BLaER1 (cell line): ENCODE measurements around the gene LRRC27.

ENCODE experiments used
- H3K27ac ChIP-seq: shearing (Covaris generic); formaldehyde crosslinking; 2 replicates; pipeline ENCODE4 v1.8.1; 2022
- H3K27me3 ChIP-seq: shearing (Covaris generic); formaldehyde crosslinking; 2 replicates; pipeline ENCODE4 v1.8.1; 2022
- H3K36me3 ChIP-seq: shearing (Covaris generic); formaldehyde crosslinking; 2 replicates; pipeline ENCODE4 v1.8.1; 2022
- H3K4me1 ChIP-seq: shearing (Covaris generic); formaldehyde crosslinking; 2 replicates; pipeline ENCODE4 v1.8.1; 2022
- H3K4me2 ChIP-seq: shearing (Covaris generic); formaldehyde crosslinking; 2 replicates; pipeline ENCODE4 v1.8.1; 2022
- H3K4me3 ChIP-seq: shearing (Covaris generic); formaldehyde crosslinking; 2 replicates; pipeline ENCODE4 v1.8.1; 2022
- H3K9ac ChIP-seq: shearing (Covaris generic); formaldehyde crosslinking; 2 replicates; pipeline ENCODE4 v1.8.1; 2022
- H3K9me3 ChIP-seq: shearing (Covaris generic); formaldehyde crosslinking; 2 replicates; pipeline ENCODE4 v1.8.1; 2022
- H4K20me1 ChIP-seq: shearing (Covaris generic); formaldehyde crosslinking; 2 replicates; pipeline ENCODE4 v1.8.1; 2022
- Cebpa-rat ChIP-seq: shearing (Covaris generic); IDR thresholded peaks from 2 replicates; pipeline ENCODE4 v1.8.1; 2022

Gene LRRC27

GRCh38 chr10:132397036-132397541 lies 65.1 kb downstream of the LRRC27 start, which contains the start of gene PWWP2B:
PWWP2B (plus strand) TSS chr10:132397200; CDS start chr10:132397227, 27 bp downstream.
- Histone ChIP-seq H3K4me3 (peak within 1 kb of the TSS; percentile 84), H3K4me1 (peaks cover 83% of the 10 kb centered on the region), H3K36me3 (no peaks in the 10 kb centered on the region), H3K27ac (peak within 1 kb of the TSS; percentile 92), H3K27me3 (peaks cover 29% of the 10 kb centered on the region), H4K20me1 (peaks cover 52% of the 10 kb centered on the region), H3K9ac (peak within 1 kb of the TSS; percentile 86), H3K4me2 (peak within 1 kb of the TSS; percentile 99), H3K9me3 (no peaks in the 10 kb centered on the region)
- no peak for TF ChIP-seq Cebpa-rat

GRCh38 chr10:132397671-132398565 lies 65.9 kb downstream of the LRRC27 start:
- H3K27ac ChIP-seq: peak overlapping the region; percentile 92

GRCh38 chr10:132398566-132398991 lies 66.6 kb downstream of the LRRC27 start:
- no peak for TF ChIP-seq Cebpa-rat
- Histone ChIP-seq H3K27me3 (peaks cover 29% of the 10 kb centered on the region), H3K4me3 (peak overlapping the region; percentile 84; the same call in 1 of the 2 replicates), H3K4me2 (peak overlapping the region; percentile 99), H3K4me1 (peaks cover 89% of the 10 kb centered on the region), H3K27ac (no peak overlapping the region), H3K36me3 (no peaks in the 10 kb centered on the region), H3K9me3 (no peaks in the 10 kb centered on the region), H4K20me1 (peaks cover 67% of the 10 kb centered on the region), H3K9ac (no peak overlapping the region)

More at GRCh38 chr10:132397671-132398565, 65.9 kb downstream of the LRRC27 start:
- Histone ChIP-seq H3K27me3 (peaks cover 29% of the 10 kb centered on the region), H3K36me3 (no peaks in the 10 kb centered on the region), H3K9ac (peak overlapping the region; percentile 86), H3K9me3 (no peaks in the 10 kb centered on the region), H3K4me3 (peak overlapping the region; percentile 84), H3K4me1 (peaks cover 89% of the 10 kb centered on the region), H3K4me2 (peak overlapping the region; percentile 99), H4K20me1 (peaks cover 60% of the 10 kb centered on the region)
- TF ChIP-seq Cebpa-rat: no peak

GRCh38 chr10:132399117-132400035 lies 67.4 kb downstream of the LRRC27 start:
- no peak for TF ChIP-seq Cebpa-rat
- Histone ChIP-seq H3K9me3 (no peaks in the 10 kb centered on the region), H3K27me3 (peaks cover 26% of the 10 kb centered on the region), H3K4me1 (peaks cover 89% of the 10 kb centered on the region), H3K4me2 (peak overlapping the region; percentile 99), H4K20me1 (peaks cover 74% of the 10 kb centered on the region), H3K9ac (no peak overlapping the region), H3K27ac (no peak overlapping the region), H3K36me3 (no peaks in the 10 kb centered on the region), H3K4me3 (no peak overlapping the region)

GRCh38 chr10:132400041-132400546 lies 68.1 kb downstream of the LRRC27 start:
- H3K36me3 ChIP-seq: peaks cover 4% of the 10 kb centered on the region
- H3K9me3 ChIP-seq: no peaks in the 10 kb centered on the region
- no peak overlapping the region for H3K4me3 ChIP-seq
- TF ChIP-seq Cebpa-rat: no peak
- H3K4me2 ChIP-seq: peak overlapping the region; percentile 99
- H3K9ac ChIP-seq: no peak overlapping the region
- peak overlapping the region; percentile 68; the same call in 1 of the 2 replicates for H3K27ac ChIP-seq
- peaks cover 82% of the 10 kb centered on the region for H3K4me1 ChIP-seq
- H4K20me1 ChIP-seq: peaks cover 68% of the 10 kb centered on the region
- H3K27me3 ChIP-seq: peaks cover 20% of the 10 kb centered on the region

GRCh38 chr10:132400547-132401151 lies 68.7 kb downstream of the LRRC27 start:
- Histone ChIP-seq H3K27ac (peak overlapping the region; percentile 68; the same call in 1 of the 2 replicates), H3K9ac (peak overlapping the region; percentile 28; the same call in 1 of the 2 replicates)

GRCh38 chr10:132401401-132402118 lies 69.6 kb downstream of the LRRC27 start:
- H3K36me3 ChIP-seq: peaks cover 18% of the 10 kb centered on the region
- peaks cover 7% of the 10 kb centered on the region; the same call in 1 of the 2 replicates for H3K27me3 ChIP-seq
- peaks cover 68% of the 10 kb centered on the region for H4K20me1 ChIP-seq
- H3K4me3 ChIP-seq: no peak overlapping the region
- peaks cover 82% of the 10 kb centered on the region for H3K4me1 ChIP-seq
- H3K4me2 ChIP-seq: peak overlapping the region; percentile 99
- peak overlapping the region; percentile 43; the same call in 1 of the 2 replicates for H3K9ac ChIP-seq
- H3K9me3 ChIP-seq: no peaks in the 10 kb centered on the region
- no peak for TF ChIP-seq Cebpa-rat
- peak overlapping the region; percentile 68 for H3K27ac ChIP-seq

More at GRCh38 chr10:132400547-132401151, 68.7 kb downstream of the LRRC27 start:
- Histone ChIP-seq H3K4me3 (no peak overlapping the region), H3K4me1 (peaks cover 80% of the 10 kb centered on the region), H3K9me3 (no peaks in the 10 kb centered on the region), H3K36me3 (peaks cover 10% of the 10 kb centered on the region), H3K4me2 (peak overlapping the region; percentile 99), H3K27me3 (peaks cover 15% of the 10 kb centered on the region), H4K20me1 (peaks cover 68% of the 10 kb centered on the region)
- TF ChIP-seq Cebpa-rat: no peak

GRCh38 chr10:132402781-132403241 lies 70.8 kb downstream of the LRRC27 start:
- peaks cover 69% of the 10 kb centered on the region for H4K20me1 ChIP-seq

More at GRCh38 chr10:132402781-132403241, 70.8 kb downstream of the LRRC27 start:
- H3K36me3 ChIP-seq: peaks cover 18% of the 10 kb centered on the region
- no peaks in the 10 kb centered on the region for H3K9me3 ChIP-seq
- 0 out of 2 replicates have a peak overlapping the region, but pooled peaks have one; percentile 43 for H3K9ac ChIP-seq
- peak overlapping the region; percentile 99 for H3K4me2 ChIP-seq
- H3K27me3 ChIP-seq: peaks cover 7% of the 10 kb centered on the region; the same call in 1 of the 2 replicates
- no peak for TF ChIP-seq Cebpa-rat
- H3K27ac ChIP-seq: peak overlapping the region; percentile 68; the same call in 1 of the 2 replicates
- peaks cover 91% of the 10 kb centered on the region for H3K4me1 ChIP-seq
- no peak overlapping the region for H3K4me3 ChIP-seq
